Stimulated activated CD8-positive, alpha-beta memory T cell treated with anti-CD3 and anti-CD28 coated beads, Interleukin-4, amount 100 ng/mL, for 48 hours (primary cell): ENCODE measurements around the gene CCR5.

Source experiments
- DNase-seq: peaks from one replicate; pipeline ENCODE4 v3.0.0-alpha.2; 2020

CCR5 gene

GRCh38 chr3:46409739-46410489, 39.2 kb downstream of the CCR5 start:
- no peak for DNase-seq

GRCh38 chr3:46410669-46411068, 39.9 kb downstream of the CCR5 start:
- DNase-seq: no peak

- DNase-seq: no peak
Observed at GRCh38 chr3:46411271-46411670, 40.5 kb downstream of the CCR5 start.

GRCh38 chr3:46412786-46413298, 42.1 kb downstream of the CCR5 start:
- no peak for DNase-seq

- no peak for DNase-seq
Observed at GRCh38 chr3:46413951-46414350, 43.2 kb downstream of the CCR5 start.

- no peak for DNase-seq
Observed at GRCh38 chr3:46414739-46415138, 44.0 kb downstream of the CCR5 start.

- DNase-seq: no peak
Observed at GRCh38 chr3:46416125-46416810, 45.5 kb downstream of the CCR5 start.

GRCh38 chr3:46416811-46417510, 46.2 kb downstream of the CCR5 start:
- DNase-seq: no peak

GRCh38 chr3:46417841-46418611, 47.3 kb downstream of the CCR5 start:
- DNase-seq: no peak

- DNase-seq: no peak
Observed at GRCh38 chr3:46419816-46420215, 49.1 kb downstream of the CCR5 start.

GRCh38 chr3:46420931-46421330, 50.2 kb downstream of the CCR5 start:
- DNase-seq: no peak

- DNase-seq: no peak
Observed at GRCh38 chr3:46422617-46423016, 51.9 kb downstream of the CCR5 start.

GRCh38 chr3:46423588-46423987, 52.8 kb downstream of the CCR5 start:
- no peak for DNase-seq
